Measurements from ENCODE around the gene MRPL20. TPM values are rescaled to one million over a fixed set of nuclear protein-coding genes. Genes with fewer than 3 reads are reported as not detected.

MRPL20 gene
- total RNA-seq, 1 donor from 2014 or later: 98.6 TPM

DNA sequence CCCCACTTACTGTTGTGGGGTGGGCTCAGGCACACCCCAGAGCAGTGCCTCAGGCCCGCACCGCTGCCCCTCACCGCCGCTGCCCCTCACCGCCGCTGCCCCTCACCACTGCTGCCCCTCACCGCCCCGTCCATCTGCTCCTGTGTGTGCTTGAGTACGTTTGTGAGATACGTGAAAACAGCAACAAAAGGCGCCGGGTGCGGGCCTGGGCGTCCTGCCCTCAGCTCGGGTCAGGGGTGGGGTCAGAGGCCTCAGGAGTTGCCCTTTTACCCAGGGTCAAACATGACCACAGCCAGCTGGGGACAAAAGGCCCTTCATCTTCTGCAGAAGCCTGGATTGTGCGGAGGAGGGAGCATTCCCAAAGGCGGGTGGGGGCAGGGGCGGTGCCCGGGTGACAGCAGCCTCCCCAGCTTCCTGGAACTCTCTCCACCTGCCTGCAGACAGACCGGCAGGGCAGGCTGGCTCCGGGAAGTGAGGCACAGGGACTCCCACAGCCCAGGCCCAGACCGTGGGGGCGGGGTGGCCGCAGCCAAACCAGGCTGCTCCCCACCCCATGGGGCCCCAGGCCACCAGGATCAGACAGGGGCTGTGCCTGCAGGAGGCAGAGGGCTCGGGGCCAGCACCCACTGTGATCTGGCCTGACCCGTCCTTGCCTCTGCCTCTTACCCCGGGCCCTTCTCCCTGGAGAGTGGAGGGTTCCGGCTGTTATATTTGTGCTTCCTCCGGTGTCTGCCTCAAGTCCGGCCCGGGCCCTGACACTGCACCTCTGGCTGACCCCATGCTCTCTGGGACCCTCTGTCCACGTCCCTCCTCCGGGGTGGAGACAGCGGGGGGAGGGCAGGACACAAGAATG lies 26.1 kb upstream of the MRPL20 start:
- TF ChIP-seq, protein P1, sequence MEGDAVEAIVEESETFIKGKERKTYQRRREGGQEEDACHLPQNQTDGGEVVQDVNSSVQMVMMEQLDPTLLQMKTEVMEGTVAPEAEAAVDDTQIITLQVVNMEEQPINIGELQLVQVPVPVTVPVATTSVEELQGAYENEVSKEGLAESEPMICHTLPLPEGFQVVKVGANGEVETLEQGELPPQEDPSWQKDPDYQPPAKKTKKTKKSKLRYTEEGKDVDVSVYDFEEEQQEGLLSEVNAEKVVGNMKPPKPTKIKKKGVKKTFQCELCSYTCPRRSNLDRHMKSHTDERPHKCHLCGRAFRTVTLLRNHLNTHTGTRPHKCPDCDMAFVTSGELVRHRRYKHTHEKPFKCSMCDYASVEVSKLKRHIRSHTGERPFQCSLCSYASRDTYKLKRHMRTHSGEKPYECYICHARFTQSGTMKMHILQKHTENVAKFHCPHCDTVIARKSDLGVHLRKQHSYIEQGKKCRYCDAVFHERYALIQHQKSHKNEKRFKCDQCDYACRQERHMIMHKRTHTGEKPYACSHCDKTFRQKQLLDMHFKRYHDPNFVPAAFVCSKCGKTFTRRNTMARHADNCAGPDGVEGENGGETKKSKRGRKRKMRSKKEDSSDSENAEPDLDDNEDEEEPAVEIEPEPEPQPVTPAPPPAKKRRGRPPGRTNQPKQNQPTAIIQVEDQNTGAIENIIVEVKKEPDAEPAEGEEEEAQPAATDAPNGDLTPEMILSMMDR (IDR thresholded peaks at IDR 0.05; ENCODE audit: partially characterized antibody, unreplicated experiment): no peak
- H3K9me3 Mint-ChIP-seq (ENCODE audit: unreplicated experiment): peaks cover 13% of the 10 kb centered on the region
- H3K36me3 Mint-ChIP-seq (ENCODE audit: unreplicated experiment): no peaks in the 10 kb centered on the region
- peak; percentile 78 for DNase-seq
- H3K4me3 Mint-ChIP-seq (ENCODE audit: unreplicated experiment): peak overlapping the region; percentile 64
- H3K4me1 Mint-ChIP-seq (ENCODE audit: low read depth, unreplicated experiment): peaks cover 20% of the 10 kb centered on the region
- peaks cover 12% of the 10 kb centered on the region for H3K27me3 Mint-ChIP-seq (ENCODE audit: unreplicated experiment)
- H3K27ac Mint-ChIP-seq (ENCODE audit: unreplicated experiment): peak overlapping the region; percentile 96

DNA sequence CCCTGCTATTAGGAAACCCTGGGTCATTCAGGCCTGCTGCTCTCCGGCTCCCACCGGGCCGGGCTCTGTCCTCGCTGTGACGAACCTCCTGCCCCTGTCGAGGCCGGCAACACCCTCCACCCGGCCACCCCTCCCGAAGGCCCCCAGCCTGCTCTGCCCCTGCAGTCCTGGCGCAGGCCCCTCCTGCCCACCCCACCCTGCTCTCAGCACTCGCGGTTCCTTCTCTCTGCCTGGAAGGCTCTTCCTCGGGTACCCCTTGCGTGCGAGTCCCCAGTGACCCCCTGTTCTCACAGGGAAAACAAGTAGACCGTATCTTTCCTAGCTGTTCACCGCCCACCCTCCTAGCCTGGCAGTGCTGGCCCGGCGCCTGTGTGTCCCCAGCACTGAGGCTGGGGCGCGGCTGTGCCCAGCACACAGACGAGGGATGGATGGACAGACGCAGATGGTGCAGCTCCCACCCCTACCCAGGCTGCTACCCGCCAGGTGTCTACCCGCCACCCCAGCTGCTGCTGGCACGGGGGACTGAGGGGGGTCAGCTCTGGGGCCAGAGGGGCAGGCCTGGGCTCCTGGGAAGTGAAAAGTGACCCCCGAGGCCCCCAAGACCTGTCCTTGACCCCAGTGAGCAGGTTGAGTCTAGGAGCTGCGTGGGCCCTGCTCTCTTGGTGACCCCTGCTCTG lies 25.3 kb upstream of the MRPL20 start:
- no peak for DNase-seq
- H3K4me1 Mint-ChIP-seq (ENCODE audit: low read depth, unreplicated experiment): peaks cover 20% of the 10 kb centered on the region
- TF ChIP-seq, protein P1 (IDR thresholded peaks at IDR 0.05; ENCODE audit: partially characterized antibody, unreplicated experiment): no peak
- H3K4me3 Mint-ChIP-seq (ENCODE audit: unreplicated experiment): peak overlapping the region; percentile 71
- no peaks in the 10 kb centered on the region for H3K36me3 Mint-ChIP-seq (ENCODE audit: unreplicated experiment)
- peaks cover 12% of the 10 kb centered on the region for H3K27me3 Mint-ChIP-seq (ENCODE audit: unreplicated experiment)
- H3K27ac Mint-ChIP-seq (ENCODE audit: unreplicated experiment): peak overlapping the region; percentile 96
- peaks cover 13% of the 10 kb centered on the region for H3K9me3 Mint-ChIP-seq (ENCODE audit: unreplicated experiment)

DNA sequence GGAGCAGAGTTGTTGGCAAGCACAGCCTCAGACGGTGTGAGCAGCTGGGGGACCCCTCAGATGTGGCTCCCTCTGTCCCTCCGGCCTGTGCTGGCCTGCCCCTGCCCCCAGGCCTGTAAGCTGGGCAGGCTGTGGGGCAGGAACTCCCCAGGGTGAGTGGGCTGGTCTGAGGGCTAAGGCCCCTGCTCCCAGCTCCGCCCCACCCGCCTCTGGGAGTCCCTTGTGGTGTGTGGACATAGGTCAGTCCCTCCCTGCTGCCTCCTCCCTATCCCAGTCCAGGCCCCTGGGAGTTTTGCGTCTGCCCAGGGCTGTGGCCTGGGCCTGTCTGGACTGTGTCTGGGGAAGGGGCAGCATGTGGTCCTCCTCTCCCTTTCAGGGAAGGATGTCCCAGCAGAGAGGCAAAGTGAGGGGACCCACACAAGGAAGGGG lies 24.8 kb upstream of the MRPL20 start:
- Mint-ChIP-seq H3K27me3 (ENCODE audit: unreplicated experiment) (peaks cover 12% of the 10 kb centered on the region), H3K4me3 (ENCODE audit: unreplicated experiment) (peak overlapping the region; percentile 20), H3K4me1 (ENCODE audit: low read depth, unreplicated experiment) (peaks cover 20% of the 10 kb centered on the region), H3K36me3 (ENCODE audit: unreplicated experiment) (no peaks in the 10 kb centered on the region), H3K9me3 (ENCODE audit: unreplicated experiment) (peaks cover 13% of the 10 kb centered on the region), H3K27ac (ENCODE audit: unreplicated experiment) (peak overlapping the region; percentile 95)
- TF ChIP-seq, protein P1 (IDR thresholded peaks at IDR 0.05; ENCODE audit: partially characterized antibody, unreplicated experiment): no peak
- DNase-seq: peak; percentile 85

DNA sequence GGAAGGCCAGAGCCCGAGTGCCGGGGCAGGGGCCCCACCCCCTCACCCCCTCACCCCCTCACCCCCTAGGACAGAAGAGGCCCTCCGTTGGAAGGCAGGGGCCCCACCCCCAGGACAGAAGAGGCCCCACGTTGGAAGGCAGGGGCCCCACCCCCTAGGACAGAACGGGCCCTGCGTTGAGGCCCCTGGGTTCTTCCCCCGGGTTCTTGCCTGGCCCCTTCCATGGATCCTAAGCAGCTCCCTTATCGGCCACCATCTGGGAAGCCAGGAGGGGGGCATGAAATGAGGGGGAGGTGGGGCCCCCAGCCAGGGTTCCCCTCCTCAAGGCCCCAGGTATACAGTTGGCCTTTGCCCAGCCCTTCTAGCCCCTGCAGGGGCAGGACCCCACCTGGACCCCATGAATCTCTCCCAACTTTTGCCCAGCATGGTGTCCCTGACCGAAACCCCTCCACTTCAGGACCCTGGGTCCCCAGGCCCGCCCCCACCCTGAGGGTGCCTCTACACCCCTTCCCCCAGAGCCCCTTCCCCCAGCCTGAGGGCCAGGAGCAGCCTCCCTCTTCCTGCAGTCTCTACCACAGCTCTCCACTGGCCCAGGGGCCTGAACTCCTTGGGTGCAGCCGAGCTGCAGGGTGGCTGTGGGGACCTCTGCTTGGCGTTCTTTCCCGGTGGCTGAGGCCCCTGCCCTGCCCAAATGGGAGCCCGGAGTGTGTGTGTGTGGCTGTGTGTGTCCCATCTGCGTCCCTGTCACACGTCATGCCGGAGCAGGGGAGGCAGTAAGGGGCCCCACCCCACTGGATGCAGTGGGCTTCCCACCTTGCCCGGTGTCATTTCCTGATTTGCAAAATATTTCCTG lies 24.1 kb upstream of the MRPL20 start:
- TF ChIP-seq, protein P1 (IDR thresholded peaks at IDR 0.05; ENCODE audit: partially characterized antibody, unreplicated experiment): no peak
- H3K9me3 Mint-ChIP-seq (ENCODE audit: unreplicated experiment): peaks cover 13% of the 10 kb centered on the region
- no peak for DNase-seq
- H3K36me3 Mint-ChIP-seq (ENCODE audit: unreplicated experiment): no peaks in the 10 kb centered on the region
- H3K4me3 Mint-ChIP-seq (ENCODE audit: unreplicated experiment): peak overlapping the region; percentile 20
- peak overlapping the region; percentile 92 for H3K27ac Mint-ChIP-seq (ENCODE audit: unreplicated experiment)
- peaks cover 19% of the 10 kb centered on the region for H3K4me1 Mint-ChIP-seq (ENCODE audit: low read depth, unreplicated experiment)
- peaks cover 12% of the 10 kb centered on the region for H3K27me3 Mint-ChIP-seq (ENCODE audit: unreplicated experiment)
